HG03439 (cell line): ENCODE results near the gene C11orf71.

Experiments used
- ATAC-seq: cut with Tn5 transposase; IDR thresholded peaks from one replicate; pipeline ENCODE4 v1.9.1; 2021; ENCODE audit warnings: mild to moderate bottlenecking, moderate library complexity; ENCODE audit not compliant: unreplicated experiment

Gene C11orf71, protein sequence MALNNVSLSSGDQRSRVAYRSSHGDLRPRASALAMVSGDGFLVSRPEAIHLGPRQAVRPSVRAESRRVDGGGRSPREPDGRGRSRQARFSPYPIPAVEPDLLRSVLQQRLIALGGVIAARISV

DNA sequence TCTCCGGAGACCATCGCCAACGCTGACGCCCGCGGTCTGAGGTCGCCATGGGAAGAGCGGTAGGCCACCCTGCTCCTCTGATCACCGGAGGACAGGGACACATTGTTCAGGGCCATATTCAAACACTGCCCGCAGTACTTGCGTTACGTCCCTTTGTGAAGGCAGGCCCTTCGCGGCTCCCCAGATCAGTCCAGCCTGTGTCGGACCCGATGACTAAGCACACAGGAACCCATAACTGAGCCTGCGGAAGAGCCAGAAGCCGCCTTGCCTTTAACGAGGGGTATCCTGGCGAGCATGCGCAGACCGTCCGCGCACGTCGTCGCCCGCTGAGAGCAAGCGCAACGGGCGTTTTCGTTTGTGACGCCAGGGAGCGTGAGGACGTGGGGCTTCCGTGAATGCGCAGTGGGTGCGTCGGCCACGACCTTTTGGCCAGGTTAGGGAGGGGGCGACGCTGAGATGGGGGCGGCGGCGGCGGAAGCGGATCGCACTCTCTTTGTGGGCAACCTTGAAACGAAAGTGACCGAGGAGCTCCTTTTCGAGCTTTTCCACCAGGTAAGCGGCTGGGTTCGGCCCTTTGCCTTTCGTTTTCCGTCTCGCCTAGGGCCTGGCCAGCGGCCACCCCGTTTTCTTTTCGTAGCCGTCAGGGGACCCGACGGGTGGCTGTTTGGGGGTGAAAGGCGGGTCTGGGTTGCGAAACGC lies at the start of gene C11orf71, which contains the start of gene RBM7:
C11orf71 (minus strand) TSS at position 296 of the 699 bp plus-strand sequence; CDS start at position 116, 180 bp downstream.
RBM7 (plus strand) TSS at position 451 of the 699 bp plus-strand sequence; CDS start at position 457, 6 bp downstream.
- ATAC-seq: peak; percentile 94

DNA sequence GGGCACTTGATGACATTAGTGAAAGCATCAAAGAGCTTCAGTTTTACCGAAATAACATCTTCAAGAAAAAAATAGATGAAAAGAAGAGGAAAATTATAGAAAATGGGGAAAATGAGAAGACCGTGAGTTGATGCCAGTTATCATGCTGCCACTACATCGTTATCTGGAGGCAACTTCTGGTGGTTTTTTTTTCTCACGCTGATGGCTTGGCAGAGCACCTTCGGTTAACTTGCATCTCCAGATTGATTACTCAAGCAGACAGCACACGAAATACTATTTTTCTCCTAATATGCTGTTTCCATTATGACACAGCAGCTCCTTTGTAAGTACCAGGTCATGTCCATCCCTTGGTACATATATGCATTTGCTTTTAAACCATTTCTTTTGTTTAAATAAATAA lies 49.5 kb upstream of the C11orf71 start:
- ATAC-seq: no peak

DNA sequence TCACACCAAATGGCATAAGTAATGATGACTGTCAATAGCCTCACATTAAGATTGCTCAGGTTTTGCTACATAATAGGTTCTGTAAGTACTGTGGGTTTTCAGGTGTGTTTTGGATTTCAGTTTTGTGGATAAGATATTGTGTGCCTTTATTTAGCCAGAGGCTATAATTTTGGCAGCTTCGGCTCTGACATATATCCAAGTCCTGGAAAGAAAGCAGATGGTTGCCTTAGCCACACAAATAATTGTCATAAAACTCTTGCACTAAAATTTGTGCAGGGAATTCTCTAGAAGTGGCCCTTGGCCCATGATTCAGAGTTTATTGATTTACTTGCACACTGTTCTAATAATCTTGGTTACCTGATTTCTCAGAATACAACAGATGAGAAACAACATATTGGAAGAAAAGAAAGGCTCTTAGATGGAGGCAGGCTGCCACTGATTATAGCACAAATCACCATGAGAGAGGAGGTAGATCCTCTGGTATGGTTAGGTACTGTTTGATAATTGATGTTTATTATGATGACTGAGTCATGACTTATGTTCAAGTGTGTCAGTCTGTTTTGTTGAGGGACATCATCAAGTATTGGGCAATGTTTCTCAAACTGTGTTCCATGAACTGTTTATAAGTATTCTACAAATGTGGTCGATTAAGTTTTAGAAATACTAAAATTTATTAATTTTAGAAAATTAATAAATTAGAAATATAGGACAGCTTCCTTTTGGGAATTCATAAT lies 48.6 kb upstream of the C11orf71 start:
- no peak for ATAC-seq

DNA sequence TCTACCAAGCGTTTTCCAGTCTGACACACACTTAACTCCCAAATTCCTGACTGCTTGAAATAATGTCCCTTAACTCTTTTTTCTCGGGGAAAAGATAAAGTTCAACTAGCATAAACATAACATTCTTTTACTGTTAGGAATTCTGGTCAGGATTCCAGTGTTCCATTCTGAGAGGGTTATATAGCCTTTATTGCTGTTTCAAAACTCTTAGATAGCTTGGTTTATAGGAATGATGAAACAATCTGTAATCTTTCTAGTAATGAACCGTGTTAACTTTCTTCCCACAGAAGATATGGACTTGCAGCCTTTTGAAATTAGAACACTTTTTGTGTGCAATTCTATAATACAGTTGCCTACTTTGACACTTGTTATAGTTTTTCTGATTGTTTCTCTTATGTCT lies 47.6 kb upstream of the C11orf71 start:
- no peak for ATAC-seq

DNA sequence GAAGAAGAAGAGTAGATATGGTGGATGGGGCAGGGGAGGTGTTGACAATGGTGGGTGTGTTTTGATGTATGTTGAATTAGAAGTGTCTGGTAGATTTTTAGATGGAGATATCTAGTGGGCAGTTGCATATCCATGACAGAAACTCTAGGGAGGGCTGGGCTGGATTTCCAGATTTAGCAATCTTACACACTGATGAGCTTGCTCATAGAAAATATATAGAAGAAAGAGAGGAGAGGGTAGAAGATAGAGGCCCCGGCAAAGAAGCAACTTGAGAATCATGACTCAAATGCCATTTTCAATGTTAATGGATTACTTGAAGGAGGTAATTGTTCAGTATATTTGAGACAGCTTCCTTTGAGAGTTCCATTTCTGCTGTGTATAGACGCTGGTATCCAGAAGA lies 47.1 kb upstream of the C11orf71 start:
- ATAC-seq: no peak

DNA sequence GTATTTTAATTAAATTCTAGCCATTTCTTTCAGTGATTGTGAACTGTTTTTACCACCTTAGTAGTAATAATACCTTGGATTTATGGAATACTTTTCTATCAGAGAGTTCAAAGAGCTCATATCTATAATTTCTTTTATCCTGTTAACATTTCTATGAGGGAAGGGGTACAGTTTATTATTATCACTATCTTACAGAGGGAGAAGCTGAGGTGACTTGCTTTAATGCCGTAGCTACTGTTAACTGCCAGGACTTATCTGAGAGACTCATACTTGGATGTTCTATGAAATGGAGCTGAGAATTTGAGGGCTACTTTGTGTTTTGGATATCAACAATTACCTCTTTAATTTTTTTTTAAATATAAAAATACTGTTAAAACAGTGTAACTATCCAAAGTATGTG lies 42.2 kb upstream of the C11orf71 start:
- ATAC-seq: no peak

DNA sequence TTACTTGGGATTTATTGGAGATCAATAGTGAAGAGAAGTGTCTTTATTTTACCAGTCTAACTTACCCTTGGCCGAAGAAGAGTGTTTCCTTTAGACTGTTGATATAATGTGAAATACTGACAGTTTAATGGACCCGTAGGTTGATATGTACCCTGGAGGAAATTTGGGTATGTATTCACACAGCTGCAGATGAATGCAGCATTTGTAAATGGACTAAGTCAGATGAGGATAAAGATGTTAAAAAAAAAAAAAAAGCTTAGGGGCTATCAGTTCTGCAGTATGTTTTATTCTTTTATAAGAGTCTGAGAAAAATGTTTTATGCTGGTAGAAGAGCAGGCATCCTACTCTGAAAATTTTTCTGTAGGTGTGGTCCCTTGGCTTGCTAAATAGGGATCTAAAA lies 41.6 kb upstream of the C11orf71 start:
- ATAC-seq: no peak

DNA sequence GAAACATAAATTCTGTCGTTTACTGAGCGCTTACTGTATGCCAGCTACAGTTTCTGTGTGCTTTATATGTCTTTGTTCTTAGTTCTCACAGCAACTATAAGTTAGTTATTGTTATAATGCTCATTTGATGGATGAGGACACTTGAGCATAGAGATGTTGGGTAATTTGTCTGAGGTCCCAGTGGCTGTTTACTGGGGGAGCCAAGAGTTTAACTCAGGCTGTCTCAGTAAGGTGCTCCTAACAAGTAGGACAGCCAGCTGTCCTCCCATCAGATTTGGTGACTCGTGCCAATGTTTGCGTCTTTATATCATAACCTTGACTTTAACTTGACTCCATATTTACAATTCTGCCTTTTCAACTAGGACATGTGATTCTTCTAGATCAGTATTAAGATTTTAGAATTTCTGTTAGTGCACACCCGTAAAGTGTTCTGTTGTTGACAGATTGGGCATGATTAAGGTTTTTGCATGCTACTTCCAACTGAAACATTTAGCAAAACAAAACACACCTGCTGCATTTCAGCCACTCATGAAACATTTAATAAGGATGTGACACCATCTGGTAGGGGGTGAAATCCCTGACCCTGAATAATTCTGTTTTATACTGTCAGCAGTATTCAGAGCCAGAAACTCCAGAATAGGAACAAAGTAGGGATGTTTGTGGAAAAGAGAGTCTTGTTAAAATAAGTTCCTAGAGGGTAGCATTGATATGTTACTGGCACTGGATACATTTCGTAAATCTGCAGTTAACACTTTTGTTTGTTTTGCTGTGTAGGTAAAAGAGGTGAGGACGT lies 40.9 kb upstream of the C11orf71 start:
- ATAC-seq: no peak

GRCh38 chr11:114440121-114440860 lies 40.0 kb upstream of the C11orf71 start:
- no peak for ATAC-seq

DNA sequence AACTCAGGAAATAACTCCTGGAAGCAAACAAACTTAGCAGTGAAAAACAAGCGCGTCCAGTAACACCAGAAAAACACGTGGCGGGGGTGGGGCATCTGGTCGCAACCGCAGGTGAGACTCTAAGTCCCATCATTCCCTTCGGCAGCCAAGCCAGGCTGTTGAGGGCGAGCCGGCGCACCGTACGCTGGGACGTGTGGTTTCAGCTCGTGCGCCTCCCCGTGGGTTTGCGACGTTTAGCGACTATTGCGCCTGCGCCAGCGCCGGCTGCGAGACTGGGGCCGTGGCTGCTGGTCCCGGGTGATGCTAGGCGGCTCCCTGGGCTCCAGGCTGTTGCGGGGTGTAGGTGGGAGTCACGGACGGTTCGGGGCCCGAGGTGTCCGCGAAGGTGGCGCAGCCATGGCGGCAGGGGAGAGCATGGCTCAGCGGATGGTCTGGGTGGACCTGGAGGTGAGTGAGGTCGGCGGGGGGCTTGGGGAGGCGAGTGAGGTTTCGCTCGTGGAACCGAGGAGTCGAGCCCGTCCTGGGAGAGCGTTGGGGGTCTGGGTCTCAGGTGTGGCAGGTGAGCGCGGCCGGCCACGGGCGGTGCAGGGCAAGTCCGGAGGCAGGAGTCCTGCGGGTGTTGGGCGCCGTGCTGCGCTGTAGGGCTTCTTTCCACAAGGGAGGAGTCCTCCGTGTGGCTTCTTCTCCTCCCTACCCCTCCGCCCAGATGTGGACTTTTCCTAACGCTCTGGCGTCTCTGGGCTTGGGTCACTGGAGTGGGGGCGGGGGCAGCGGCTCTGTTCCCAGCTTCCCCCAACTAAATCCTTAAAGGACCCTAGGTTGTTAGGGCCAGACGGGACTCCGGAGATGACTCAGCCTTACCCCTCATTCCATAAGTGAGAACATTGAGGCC lies 39.2 kb upstream of the C11orf71 start, which contains the start of gene REXO2:
REXO2 (plus strand) TSS at position 239 of the 892 bp plus-strand sequence; CDS start at position 301, 62 bp downstream.
- peak; percentile 100 for ATAC-seq

DNA sequence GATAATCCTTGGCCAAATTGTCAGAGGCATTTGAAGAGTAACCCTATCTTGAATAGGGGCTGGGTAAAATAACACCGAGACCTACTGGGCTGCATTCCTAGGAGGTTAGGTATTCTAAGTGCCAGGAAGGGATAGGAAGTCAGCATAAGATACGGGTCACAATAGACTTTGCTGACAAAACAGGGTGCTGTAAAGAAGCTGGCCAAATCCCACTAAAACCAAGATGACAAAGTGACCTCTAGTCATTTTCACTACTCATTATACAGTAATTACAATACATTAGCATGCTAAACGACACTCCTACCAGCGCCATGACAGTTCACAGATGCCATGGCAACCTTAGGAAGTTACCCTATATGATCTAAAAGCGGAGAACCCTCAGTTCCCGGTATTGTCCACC lies 38.0 kb upstream of the C11orf71 start:
- ATAC-seq: no peak

GRCh38 chr11:114433376-114433775 lies 33.1 kb upstream of the C11orf71 start:
- no peak for ATAC-seq

- no peak for ATAC-seq
Measured at GRCh38 chr11:114432893-114433292, 32.6 kb upstream of the C11orf71 start.

DNA sequence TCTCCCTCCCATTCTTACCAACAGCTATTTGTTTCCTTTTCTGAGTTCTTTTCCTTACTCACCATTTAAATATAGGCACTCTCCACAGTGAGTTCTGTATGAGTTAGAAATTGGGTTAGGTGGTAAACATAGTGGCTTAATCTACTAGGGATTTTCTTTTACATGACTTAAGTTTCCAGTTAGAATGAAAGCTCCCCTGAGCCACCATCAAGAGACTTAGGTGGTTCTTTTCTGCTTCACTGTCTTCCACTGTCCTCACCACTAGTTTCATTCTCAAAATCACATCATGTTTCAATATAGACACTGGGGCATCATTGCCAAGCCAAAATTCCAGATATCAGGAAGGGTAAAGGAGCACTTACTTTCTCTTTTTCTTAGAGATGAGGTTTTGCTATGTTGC lies 30.0 kb upstream of the C11orf71 start:
- no peak for ATAC-seq

GRCh38 chr11:114426280-114426679 lies 26.0 kb upstream of the C11orf71 start:
- no peak for ATAC-seq

DNA sequence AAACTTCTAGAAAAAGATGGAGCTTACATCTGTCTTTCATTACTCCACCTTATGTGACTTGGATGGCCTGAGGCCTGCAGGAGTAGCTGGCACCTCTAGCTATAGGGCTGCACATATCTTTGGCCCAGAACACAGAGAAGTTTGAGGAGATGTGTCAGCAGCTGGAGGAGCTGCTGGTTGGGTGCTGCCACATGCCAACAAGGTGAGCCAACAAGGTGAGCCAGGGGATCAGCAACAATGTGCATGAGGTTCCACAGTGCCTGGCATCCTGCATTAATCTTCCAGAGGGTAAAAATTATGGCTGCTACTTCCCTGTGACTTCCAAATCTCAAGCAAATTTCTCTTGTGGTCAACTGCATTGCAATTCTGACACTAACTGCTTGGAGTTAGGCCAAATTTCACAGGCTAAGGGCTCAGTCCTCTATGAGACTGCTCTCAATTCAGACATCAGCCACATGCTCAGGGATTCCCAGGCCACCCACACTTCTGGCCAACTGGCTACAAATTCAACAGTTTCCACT lies 16.2 kb upstream of the C11orf71 start:
- ATAC-seq: no peak

- no peak for ATAC-seq
Measured at GRCh38 chr11:114413958-114414357, 13.6 kb upstream of the C11orf71 start.

DNA sequence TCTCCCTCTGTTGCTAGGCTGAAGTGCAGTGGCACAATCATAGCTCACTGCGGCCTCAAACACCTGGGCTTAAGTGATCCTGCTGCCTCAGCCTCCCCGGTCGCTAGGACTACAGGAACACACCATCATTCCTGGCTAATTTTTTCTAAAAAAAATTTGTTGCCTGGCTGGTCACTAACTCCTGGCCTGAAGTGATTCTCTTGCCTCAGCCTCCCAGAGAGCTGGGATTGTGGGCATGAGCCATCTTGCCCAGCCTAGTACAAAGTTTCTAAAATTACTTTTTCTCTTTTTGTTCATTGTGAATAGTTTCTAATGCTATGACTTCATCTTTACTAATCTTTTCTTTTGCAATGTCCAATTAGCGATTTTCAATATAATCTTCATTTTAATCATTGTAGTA lies 12.6 kb upstream of the C11orf71 start:
- no peak for ATAC-seq

- no peak for ATAC-seq
Measured at GRCh38 chr11:114401311-114401710, 1.0 kb upstream of the C11orf71 start.
